ENCODE data around the gene CHAT.

CHAT gene

DNA sequence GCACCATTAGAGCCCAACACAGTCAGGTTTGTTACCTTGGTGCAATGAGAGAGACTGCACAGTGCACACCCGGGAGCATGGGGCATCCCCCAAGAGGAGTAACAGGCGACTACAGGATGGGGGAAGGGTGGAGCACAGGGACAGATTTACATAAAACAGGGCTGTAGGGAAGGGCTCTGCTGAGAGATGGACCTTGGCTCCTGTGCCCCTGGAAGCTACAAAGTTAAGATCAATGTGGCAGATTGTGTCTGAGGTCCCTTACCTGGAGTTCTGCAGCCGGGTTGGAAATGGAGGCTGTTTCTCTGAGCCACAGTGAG lies 17.4 kb upstream of the CHAT start:
- TF ChIP-seq, protein P1, sequence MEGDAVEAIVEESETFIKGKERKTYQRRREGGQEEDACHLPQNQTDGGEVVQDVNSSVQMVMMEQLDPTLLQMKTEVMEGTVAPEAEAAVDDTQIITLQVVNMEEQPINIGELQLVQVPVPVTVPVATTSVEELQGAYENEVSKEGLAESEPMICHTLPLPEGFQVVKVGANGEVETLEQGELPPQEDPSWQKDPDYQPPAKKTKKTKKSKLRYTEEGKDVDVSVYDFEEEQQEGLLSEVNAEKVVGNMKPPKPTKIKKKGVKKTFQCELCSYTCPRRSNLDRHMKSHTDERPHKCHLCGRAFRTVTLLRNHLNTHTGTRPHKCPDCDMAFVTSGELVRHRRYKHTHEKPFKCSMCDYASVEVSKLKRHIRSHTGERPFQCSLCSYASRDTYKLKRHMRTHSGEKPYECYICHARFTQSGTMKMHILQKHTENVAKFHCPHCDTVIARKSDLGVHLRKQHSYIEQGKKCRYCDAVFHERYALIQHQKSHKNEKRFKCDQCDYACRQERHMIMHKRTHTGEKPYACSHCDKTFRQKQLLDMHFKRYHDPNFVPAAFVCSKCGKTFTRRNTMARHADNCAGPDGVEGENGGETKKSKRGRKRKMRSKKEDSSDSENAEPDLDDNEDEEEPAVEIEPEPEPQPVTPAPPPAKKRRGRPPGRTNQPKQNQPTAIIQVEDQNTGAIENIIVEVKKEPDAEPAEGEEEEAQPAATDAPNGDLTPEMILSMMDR (conservative IDR thresholded peaks at IDR 0.05; ENCODE audit: low read length) = no peak
- DNase-seq (ENCODE audit: low read depth) = no peak
- no peak overlapping the region for H3K4me3 ChIP-seq (ENCODE audit: low read length)

DNA sequence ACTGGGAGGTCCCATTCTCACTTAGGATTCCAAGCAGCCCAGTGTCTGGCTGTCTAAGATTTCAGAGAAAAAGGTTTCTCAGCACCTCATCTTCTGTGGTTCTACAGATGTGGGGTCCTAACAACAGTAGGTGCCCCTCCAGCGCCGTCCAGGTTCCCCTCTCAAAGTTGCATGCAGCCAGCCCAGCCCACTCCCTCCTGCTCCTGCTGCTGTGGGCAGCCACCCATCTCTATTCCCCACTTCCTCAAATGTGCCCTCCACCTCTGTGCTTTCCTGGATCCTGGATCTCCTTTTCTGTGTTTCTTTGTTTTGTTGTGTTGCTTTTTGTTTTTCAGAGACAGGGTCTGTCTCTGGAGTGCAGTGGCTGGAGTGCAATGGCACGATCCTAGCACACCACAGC lies 17.0 kb upstream of the CHAT start:
- H3K4me3 ChIP-seq (ENCODE audit: low read length) = no peak overlapping the region
- no peak for DNase-seq (ENCODE audit: low read depth)
- TF ChIP-seq, protein P1 (conservative IDR thresholded peaks at IDR 0.05; ENCODE audit: low read length) = no peak

DNA sequence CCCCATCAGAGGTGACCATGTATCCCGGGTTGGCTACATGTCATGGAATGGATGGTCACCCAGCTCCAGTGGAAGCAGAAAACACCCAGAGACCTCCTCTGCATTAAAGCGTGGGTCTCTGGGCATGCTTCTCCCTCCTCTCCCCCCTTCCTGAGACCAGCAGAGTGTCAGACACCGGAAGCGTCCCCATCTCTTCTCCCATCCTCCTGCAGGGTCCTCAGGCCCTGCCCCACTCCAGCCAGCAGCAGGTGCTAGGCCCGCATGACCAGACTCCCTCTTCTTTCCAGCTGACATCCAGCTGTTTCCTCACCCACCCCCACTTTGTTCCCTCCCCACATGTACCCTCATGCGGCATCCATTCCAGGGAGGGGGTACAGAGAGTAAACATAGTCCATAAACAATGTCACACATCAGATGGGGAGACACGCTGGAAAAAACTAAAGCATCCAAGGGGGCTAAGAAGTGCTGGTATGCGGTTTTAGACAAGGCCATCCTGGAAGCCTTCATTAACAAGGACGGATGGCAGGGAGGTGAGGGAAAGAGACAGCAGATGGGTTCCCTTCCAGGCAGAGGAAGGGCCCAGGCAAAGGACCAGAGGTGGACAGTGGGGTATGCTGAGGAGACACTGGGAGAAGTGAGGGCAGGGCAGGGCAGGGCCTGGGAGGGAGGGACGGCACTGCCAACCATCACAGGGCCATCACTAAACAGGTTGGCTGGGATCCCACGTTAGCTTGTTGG lies 16.2 kb upstream of the CHAT start:
- DNase-seq (ENCODE audit: low read depth) = no peak
- no peak overlapping the region for H3K4me3 ChIP-seq (ENCODE audit: low read length)
- TF ChIP-seq, protein P1 (conservative IDR thresholded peaks at IDR 0.05; ENCODE audit: low read length) = no peak

DNA sequence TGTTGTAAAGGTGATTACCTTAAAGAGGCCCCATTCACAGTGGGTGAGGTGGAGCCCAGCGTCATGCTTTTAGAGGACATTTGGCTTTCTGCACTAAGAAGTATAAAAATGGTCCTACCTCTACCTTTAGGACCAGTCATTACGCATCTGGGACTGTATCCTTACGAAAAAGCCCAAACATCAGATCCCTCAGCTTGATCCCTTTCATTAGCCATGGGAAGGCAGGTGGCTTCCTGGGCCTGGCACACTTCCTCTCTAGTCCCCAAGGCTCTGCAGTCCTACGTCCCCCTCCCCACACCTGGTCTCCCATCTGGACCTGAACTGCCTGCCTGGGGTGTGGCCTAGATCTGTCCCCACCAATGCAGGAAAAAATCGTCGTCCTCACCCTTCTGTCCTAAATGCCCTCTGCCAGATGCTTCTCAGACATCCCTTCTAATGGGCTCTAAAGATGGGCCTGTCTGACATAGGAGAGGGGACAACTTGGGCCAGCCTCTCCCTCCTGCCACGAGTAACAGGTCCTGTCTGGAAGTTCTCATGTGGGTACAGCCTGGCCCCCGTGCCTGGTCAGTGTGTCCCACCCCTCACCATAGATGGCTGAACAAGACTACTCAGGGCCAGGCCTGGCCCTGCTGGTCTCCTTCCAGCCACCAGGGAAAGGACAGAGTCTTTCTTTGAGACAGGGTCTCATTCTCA lies 15.5 kb upstream of the CHAT start:
- no peak for DNase-seq (ENCODE audit: low read depth)
- TF ChIP-seq, protein P1 (conservative IDR thresholded peaks at IDR 0.05; ENCODE audit: low read length) = no peak

DNA sequence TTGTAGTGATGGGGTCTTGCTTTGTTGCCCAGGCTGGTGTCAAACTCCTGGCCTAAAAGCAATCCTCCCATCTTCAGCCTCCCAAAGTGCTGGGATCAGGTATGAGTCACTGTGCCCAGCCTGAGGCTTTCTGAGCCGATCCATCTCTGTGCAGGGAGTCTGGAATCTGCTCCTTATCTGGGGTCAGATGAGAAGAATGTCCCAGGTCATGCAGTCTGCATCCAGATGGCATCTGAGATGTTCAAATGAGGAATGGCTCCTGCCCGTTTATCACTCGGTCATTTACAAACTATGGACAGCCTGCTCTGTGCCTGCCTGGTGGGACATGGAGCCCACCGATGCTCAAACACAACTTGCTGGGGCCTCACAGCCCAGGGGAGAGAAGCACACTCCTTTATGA lies 14.9 kb upstream of the CHAT start:
- DNase-seq (ENCODE audit: low read depth) = no peak
- no peak overlapping the region for H3K4me3 ChIP-seq (ENCODE audit: low read length)
- TF ChIP-seq, protein P1 (conservative IDR thresholded peaks at IDR 0.05; ENCODE audit: low read length) = no peak

More for the DNA sequence above, 15.5 kb upstream of the CHAT start:
- no peak overlapping the region for H3K4me3 ChIP-seq (ENCODE audit: low read length)

DNA sequence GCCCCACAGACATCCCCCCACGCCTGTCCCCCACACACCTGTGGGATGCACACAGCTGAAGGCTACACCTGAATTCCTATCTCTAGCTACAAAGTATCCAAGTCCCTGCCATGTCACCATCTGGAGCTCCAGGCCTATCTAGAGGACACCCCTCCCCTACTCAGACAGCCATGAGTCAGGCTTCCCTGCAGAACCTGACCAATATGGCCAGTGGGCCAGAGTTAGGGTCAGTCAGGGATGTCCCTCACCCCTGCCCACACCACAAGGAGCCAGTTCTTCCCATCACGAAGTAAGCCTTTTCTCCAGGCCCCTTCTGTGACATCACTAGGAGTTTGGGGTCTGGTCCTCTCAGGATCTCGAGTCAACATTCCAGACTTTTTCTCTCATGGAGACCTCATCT lies 14.3 kb upstream of the CHAT start:
- no peak for DNase-seq (ENCODE audit: low read depth)
- no peak overlapping the region for H3K4me3 ChIP-seq (ENCODE audit: low read length)
- TF ChIP-seq, protein P1 (conservative IDR thresholded peaks at IDR 0.05; ENCODE audit: low read length) = no peak

DNA sequence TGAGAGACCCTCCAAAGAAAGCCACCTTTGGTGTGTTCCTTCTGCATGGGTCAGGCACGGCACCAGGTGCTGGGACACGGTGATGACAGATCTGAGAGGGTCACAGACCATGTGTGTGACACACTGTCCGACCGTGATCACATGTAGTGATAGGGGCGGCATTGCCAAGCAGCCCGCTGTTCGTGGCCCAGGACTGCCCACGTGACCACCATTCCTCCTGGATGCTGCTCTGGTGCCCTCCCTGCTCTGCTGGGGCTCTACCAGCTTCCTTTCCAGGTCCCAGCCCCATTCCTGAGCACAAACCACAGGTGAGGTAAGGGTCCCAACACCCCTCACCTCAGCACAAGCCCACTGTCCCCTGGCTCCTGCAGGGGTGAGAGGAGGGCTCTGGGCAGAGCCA lies 13.8 kb upstream of the CHAT start:
- H3K4me3 ChIP-seq (ENCODE audit: low read length) = no peak overlapping the region
- no peak for DNase-seq (ENCODE audit: low read depth)
- TF ChIP-seq, protein P1 (conservative IDR thresholded peaks at IDR 0.05; ENCODE audit: low read length) = no peak

Data from AG10803 (cell line).